ENCODE measurements around the gene ABLIM1. TPM values are rescaled to one million over a fixed set of nuclear protein-coding genes. Genes with fewer than 3 reads are reported as not detected.

Gene ABLIM1
- total RNA-seq, 4 donors from 2014 or later = 122 to 257 (median 138) TPM

DNA sequence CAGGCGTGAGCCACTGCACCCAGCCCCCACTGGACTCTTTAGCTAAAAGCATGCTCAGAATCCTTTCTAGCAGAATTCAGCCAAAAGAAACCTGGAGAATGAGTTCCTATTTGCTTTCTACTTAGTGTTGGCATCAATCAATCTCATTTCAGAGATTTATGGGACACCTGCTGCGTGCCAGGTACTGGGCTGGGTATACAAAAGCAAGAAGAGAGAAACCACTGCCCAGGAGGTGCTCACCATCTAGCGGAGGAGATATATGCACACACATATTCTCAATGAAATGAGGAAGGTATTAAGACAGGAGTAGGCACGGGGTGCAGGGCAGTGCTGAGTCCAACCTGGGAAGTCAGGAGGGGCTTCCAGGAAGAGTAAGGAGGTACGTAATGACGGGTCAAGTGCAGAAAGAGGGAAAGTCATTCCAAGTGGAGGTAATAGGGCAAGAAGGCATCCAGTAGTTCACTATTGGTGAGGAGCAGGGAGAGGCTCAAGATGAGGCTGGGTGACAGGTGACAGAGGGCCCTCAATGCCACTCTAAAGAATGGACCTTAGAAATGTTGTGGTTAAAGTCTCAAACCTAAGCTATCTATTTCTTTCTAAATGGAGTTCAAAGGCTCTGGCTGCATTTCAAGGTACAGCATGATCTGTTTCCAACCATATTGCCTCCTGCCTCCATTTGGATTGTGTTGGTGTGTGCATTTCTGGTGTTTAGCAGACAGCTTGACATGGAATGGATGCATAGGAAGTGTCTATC, 22.1 kb downstream of the ABLIM1 start:
- TF ChIP-seq, protein P1, sequence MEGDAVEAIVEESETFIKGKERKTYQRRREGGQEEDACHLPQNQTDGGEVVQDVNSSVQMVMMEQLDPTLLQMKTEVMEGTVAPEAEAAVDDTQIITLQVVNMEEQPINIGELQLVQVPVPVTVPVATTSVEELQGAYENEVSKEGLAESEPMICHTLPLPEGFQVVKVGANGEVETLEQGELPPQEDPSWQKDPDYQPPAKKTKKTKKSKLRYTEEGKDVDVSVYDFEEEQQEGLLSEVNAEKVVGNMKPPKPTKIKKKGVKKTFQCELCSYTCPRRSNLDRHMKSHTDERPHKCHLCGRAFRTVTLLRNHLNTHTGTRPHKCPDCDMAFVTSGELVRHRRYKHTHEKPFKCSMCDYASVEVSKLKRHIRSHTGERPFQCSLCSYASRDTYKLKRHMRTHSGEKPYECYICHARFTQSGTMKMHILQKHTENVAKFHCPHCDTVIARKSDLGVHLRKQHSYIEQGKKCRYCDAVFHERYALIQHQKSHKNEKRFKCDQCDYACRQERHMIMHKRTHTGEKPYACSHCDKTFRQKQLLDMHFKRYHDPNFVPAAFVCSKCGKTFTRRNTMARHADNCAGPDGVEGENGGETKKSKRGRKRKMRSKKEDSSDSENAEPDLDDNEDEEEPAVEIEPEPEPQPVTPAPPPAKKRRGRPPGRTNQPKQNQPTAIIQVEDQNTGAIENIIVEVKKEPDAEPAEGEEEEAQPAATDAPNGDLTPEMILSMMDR (IDR thresholded peaks at IDR 0.05) = no peak
- ATAC-seq (ENCODE audit: low FRiP score) (no peak), DNase-seq (ENCODE audit: low spot score) (no peak)

DNA sequence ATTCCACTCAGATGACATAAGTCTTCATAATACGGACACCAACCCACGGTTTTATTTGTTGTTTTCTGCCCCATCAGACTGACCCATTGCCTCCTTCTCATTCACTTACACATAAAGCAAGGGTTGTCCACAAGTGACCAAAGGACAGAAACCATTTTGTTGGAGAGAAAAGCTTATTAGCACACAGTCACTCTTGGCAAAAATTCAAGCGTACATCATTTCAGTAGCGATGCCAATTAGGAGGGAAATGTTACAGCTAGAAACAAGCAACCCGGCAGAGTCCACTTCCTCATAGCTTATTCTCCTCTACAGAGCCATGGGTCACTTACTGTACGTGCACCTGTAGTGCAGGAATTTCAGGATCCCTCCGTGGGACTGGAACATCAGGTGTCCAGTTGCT, 23.0 kb downstream of the ABLIM1 start:
- TF ChIP-seq, protein P1 (IDR thresholded peaks at IDR 0.05) = no peak
- ATAC-seq (ENCODE audit: low FRiP score) (no peak), DNase-seq (ENCODE audit: low spot score) (no peak)

DNA sequence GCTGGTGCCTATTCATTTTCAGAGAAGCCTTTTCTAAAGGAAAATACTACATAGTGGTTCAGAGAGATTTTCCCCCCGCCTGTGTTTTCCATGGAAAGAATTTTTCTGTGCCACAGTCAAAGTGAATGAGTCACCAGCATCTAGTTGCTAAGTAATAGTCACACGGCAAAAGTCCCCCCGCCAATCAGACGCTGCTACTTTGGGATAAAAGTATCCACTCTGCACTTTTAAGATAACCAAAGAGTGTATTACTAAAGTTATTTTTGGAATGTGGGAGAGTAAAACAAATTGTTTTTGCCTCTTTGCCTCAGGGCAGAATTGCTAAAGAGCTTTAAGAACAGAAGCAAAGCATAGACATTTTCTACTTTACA, 23.5 kb downstream of the ABLIM1 start:
- no peak for DNase-seq (ENCODE audit: low spot score)
- TF ChIP-seq, protein P1 (IDR thresholded peaks at IDR 0.05) = no peak
- ATAC-seq (ENCODE audit: low FRiP score) = peak; percentile 67

DNA sequence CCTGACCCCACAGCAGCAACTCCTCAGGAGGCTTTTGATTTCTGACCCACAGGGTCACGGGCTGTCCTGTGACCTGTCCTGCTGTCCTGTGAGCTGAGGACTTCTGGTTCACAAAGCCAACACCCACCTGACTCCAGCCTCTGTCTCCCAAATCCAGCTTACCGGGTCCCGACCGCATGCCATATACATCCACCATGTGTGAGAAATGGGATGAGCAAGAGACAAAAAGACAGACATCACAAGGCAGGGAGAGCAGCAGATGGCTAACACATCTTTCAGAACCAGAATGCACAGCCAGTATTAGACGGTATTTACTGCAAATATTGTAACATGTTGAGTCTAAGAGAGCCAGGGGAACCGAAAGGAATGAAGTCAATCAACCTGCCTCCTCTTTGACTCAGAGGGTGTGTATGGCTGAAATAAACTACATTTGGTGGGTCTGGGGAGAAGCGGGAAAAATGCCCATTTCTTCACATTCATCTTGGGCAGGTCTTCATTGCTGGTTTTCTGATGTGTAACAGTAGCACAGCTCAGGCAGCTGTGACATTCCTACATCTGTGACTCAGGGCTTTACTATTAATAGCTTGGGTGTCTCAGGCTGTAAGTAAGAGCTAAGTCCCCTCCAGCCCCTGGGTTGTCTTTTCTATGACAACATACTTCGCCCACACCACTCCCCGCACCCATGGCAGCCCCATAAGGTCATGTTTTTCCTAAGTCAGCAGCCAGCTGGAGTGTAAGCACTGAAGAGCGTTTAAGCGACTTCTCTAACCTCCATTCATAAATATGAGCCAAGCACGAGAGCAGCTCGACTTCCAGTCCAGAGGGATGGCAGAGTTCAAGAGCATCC, 25.0 kb downstream of the ABLIM1 start:
- ATAC-seq (ENCODE audit: low FRiP score) (peak; percentile 75), DNase-seq (ENCODE audit: low spot score) (peak; percentile 38)
- TF ChIP-seq, protein P1 (IDR thresholded peaks at IDR 0.05) = no peak

DNA sequence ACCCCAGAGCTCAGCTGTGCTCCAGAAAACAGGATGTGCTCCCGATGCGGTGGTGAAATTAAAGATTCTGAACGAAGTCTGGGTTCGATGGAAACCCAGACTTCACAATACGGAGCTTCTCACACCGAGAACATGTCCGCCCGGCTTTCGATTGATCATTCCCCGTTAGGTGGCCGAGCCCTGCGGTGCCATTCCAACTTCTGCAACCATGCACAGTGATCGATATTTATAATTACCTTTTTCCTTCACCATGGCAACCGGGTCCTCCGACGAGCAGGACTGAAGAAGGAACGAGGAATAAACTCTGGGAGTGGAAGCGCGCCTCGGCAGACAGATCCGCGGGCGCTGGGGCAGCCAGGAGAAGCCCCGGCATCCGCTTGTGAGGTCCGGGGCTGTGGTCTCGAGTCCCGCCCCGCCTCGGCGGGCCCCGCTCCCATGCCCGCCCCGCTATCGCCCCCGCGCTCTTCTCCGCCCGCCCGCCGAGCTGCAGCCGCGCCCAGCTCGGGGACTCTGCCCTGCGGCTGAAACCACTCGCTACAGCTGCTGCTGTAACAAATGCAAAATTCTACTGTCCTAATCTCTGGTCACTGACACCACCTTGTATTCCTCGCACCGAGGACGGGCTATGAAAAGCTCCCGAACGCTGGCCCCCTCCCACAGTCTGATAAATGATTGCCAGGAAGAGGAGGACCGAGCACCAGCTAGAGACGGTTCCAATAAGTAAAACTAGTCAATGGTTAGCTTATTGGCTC, 26.2 kb downstream of the ABLIM1 start:
- peak; percentile 43 for ATAC-seq (ENCODE audit: low FRiP score)
- DNase-seq (ENCODE audit: low spot score) = no peak

DNA sequence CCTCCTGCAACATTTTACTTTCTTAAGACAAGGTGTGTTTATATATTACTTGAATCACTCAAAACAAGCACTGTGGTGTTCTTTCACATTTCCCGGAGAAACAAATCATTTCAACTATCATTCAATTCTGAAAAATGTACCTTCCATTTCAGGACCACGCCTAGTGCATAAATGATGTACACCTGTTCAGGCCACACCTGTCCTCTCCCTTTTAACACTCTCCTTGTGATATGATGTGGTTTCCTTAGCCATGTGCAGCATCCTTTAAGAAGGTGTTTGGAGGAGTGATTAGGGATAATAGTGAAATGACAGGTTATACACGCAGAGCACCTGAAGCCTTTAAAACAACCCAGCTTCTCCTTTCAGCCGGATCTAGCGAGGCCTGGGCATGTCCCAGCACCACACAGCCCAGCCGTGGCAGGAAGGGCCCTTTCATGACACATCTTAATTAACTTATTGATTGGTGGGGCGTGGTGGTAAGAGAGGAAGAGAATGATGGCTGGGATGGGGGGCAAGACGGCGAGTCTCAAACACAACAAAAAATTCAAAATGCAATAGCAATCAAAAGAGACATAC, 26.9 kb downstream of the ABLIM1 start:
- ATAC-seq (ENCODE audit: low FRiP score) (no peak), DNase-seq (ENCODE audit: low spot score) (no peak)
- TF ChIP-seq, protein P1 (IDR thresholded peaks at IDR 0.05) = no peak

More for the DNA sequence above, 26.2 kb downstream of the ABLIM1 start:
- TF ChIP-seq, protein P1 (IDR thresholded peaks at IDR 0.05) = no peak

Measured in omental fat pad (tissue), 4 donors.